Panc1 (cell line): ENCODE measurements around the gene GLIS1. TPM values are rescaled to one million over a fixed set of nuclear protein-coding genes. Genes with fewer than 3 reads are reported as not detected.

Experiments
- ATAC-seq: fragments of 200-7000 bp; cut with Tn5 transposase; 2 replicates; pipeline ENCODE4 v1.9.1; 2020; ENCODE audit warnings: mild to moderate bottlenecking, moderate library complexity
- BruUV-seq: library from RNA; stranded (reverse); fragments of 400-500 nt; replicated peaks from 2 replicates; lab custom pipeline; 2021; lab: Mats Ljungman, UMichigan
- CTCF ChIA-PET: fragments of 300-600 bp; sonication (Branson Sonifier 250); formaldehyde crosslinking; loops from one replicate; lab custom pipeline; 2022; ENCODE audit warnings: antibody characterized with exemption; lab: Charles Lee
- POLR2A ChIA-PET: fragments of 300-600 bp; sonication (Branson Sonifier 250); formaldehyde crosslinking; loops from one replicate; lab custom pipeline; 2022; ENCODE audit warnings: antibody characterized with exemption; lab: Charles Lee
- DNase-seq: peaks from one replicate; pipeline ENCODE4 v3.0.0-alpha.2; 2010; ENCODE audit warnings: low read depth, low spot score
- H3K27ac ChIP-seq: 2 replicates; pipeline ENCODE4 v1.5.1; 2011; ENCODE audit warnings: mild to moderate bottlenecking, low read length, inconsistent platforms
- H3K27me3 ChIP-seq: fragments of 200-500 bp; sonication (Bioruptor generic); 2 replicates; pipeline ENCODE4 v1.6.0; 2014; ENCODE audit warnings: low read length, inconsistent platforms; ENCODE audit not compliant: control insufficient read depth, insufficient read depth
- H3K36me3 ChIP-seq: fragments of 200-500 bp; sonication (Bioruptor generic); 2 replicates; pipeline ENCODE4 v1.5.1; 2014; ENCODE audit warnings: inconsistent platforms, mild to moderate bottlenecking, low read length, moderate library complexity; ENCODE audit not compliant: control insufficient read depth, insufficient read depth
- H3K4me1 ChIP-seq: 2 replicates; pipeline ENCODE4 v1.5.1; 2011; ENCODE audit warnings: inconsistent platforms, mild to moderate bottlenecking, low read length, moderate library complexity; ENCODE audit not compliant: control insufficient read depth, insufficient read depth
- H3K4me3 ChIP-seq, 2 experiments: 2 replicates each; pipeline ENCODE4 v1.5.1; 2011 to 2012; ENCODE audit warnings: low read depth in 2 of 2, low read length in 2 of 2, mild to moderate bottlenecking in 2 of 2, inconsistent platforms in 1 of 2, moderate library complexity in 1 of 2
- H3K9me3 ChIP-seq: fragments of 200-500 bp; sonication (Bioruptor generic); 2 replicates; pipeline ENCODE4 v1.5.1; 2014; ENCODE audit warnings: low read depth, mild to moderate bottlenecking, inconsistent platforms, low read length, moderate library complexity; ENCODE audit not compliant: control insufficient read depth, insufficient read depth
- CTCF ChIP-seq: fragments of 450-650 bp; IDR thresholded peaks from 2 replicates; pipeline ENCODE4 v1.5.1; 2017; ENCODE audit warnings: mild to moderate bottlenecking
- POLR2AphosphoS5 ChIP-seq: IDR thresholded peaks from 2 replicates; pipeline ENCODE4 v1.6.1; 2012; ENCODE audit warnings: mild to moderate bottlenecking, low read depth, low read length, moderate library complexity
- SIN3A ChIP-seq: IDR thresholded peaks from 2 replicates; pipeline ENCODE4 v1.6.1; 2012; ENCODE audit warnings: low read depth, mild to moderate bottlenecking, low read length, moderate library complexity, borderline replicate concordance; ENCODE audit not compliant: insufficient read depth
- TCF7L2 ChIP-seq: IDR thresholded peaks from 2 replicates; pipeline ENCODE4 v1.6.1; 2011; ENCODE audit warnings: mild to moderate bottlenecking, low read depth, low read length, inconsistent platforms
- in situ Hi-C: cut with HindIII; loops from 2 replicates; pipeline ENCODE4 v1.10.0; 2016; ENCODE audit warnings: low sequenced_read_pairs, low pct_unique_long_range_greater_than_20kb
- intact Hi-C: fragments of 100-400 bp; cut with micrococcal nuclease; formaldehyde crosslinking; loops from one replicate; pipeline ENCODE4 v1.10.0; 2022; ENCODE audit not compliant: unreplicated experiment
- total RNA-seq: library from RNA; stranded (reverse); gene quantifications from one replicate; pipeline ENCODE4 v1.2.1, GENCODE V29; 2021; ENCODE audit not compliant: unreplicated experiment
- TF ChIP-seq, protein P1 (sequence below), 2 experiments: IDR thresholded peaks; 2 replicates each; pipeline ENCODE4 v1.6.1; 2011 to 2012; ENCODE audit warnings: low read depth in 2 of 2, control low read depth in 1 of 2, low read length in 1 of 2, mild to moderate bottlenecking in 1 of 2, moderate library complexity in 1 of 2; ENCODE audit not compliant: insufficient read depth in 1 of 2

GLIS1 gene
- total RNA-seq, 1 experiment from 2014 or later = 0.28 TPM

DNA sequence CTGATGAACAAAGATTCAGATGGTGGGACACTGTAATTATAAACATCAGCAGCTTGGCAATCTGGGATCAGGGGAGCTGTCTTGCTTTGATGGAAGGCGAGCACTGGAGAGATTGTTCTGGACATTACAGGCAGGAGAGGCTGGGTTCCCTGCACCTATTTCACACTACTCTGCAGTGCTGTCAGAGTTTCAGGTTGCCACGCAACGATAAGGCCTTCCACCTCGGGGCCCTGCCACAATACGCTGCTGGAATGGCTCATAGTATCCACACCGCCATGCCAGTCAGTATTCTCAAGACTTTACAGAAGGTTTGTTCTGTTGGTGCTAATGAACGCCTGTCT, 96.8 kb downstream of the GLIS1 start:
- Histone ChIP-seq H3K9me3 (no peaks in the 10 kb centered on the region), H3K36me3 (no peaks in the 10 kb centered on the region), H3K4me1 (no peaks in the 10 kb centered on the region), H3K27me3 (peaks cover 5% of the 10 kb centered on the region), H3K4me3 (no peak overlapping the region), H3K27ac (no peak overlapping the region)
- POLR2A ChIA-PET = no interaction called here
- no peak for TF ChIP-seq TCF7L2
- ATAC-seq (no peak), DNase-seq (no peak)
- BruUV-seq = no TSS peak
- CTCF ChIA-PET = interaction anchor here (0.5 kb wide), 1 partner anchor 38 kb away, joined by 4 read pairs; no protein-coding TSS in a partner anchor
- intact Hi-C loops = no loop called here
- in situ Hi-C loops = no loop called here

GRCh38 chr1:53641481-53642214, 97.3 kb downstream of the GLIS1 start:
- no peak overlapping the region for H3K27ac ChIP-seq
- no peaks in the 10 kb centered on the region for H3K9me3 ChIP-seq
- no peak for ATAC-seq
- no TSS peak for BruUV-seq
- ChIA-PET CTCF (interaction anchor here (0.5 kb wide), 1 partner anchor 37 kb away, joined by 4 read pairs; no protein-coding TSS in a partner anchor), POLR2A (interaction anchor here (0.5 kb wide), 1 partner anchor 1348 kb away, joined by 4 read pairs; no protein-coding TSS in a partner anchor)
- intact Hi-C loops = no loop called here
- in situ Hi-C loops = no loop called here
- no peaks in the 10 kb centered on the region for H3K4me1 ChIP-seq
- H3K4me3 ChIP-seq = no peak overlapping the region
- no peaks in the 10 kb centered on the region for H3K36me3 ChIP-seq
- no peak for DNase-seq
- TF ChIP-seq TCF7L2 (no peak), CTCF (no peak), POLR2AphosphoS5 (no peak), SIN3A (no peak)
- TF ChIP-seq, protein P1, sequence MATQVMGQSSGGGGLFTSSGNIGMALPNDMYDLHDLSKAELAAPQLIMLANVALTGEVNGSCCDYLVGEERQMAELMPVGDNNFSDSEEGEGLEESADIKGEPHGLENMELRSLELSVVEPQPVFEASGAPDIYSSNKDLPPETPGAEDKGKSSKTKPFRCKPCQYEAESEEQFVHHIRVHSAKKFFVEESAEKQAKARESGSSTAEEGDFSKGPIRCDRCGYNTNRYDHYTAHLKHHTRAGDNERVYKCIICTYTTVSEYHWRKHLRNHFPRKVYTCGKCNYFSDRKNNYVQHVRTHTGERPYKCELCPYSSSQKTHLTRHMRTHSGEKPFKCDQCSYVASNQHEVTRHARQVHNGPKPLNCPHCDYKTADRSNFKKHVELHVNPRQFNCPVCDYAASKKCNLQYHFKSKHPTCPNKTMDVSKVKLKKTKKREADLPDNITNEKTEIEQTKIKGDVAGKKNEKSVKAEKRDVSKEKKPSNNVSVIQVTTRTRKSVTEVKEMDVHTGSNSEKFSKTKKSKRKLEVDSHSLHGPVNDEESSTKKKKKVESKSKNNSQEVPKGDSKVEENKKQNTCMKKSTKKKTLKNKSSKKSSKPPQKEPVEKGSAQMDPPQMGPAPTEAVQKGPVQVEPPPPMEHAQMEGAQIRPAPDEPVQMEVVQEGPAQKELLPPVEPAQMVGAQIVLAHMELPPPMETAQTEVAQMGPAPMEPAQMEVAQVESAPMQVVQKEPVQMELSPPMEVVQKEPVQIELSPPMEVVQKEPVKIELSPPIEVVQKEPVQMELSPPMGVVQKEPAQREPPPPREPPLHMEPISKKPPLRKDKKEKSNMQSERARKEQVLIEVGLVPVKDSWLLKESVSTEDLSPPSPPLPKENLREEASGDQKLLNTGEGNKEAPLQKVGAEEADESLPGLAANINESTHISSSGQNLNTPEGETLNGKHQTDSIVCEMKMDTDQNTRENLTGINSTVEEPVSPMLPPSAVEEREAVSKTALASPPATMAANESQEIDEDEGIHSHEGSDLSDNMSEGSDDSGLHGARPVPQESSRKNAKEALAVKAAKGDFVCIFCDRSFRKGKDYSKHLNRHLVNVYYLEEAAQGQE (IDR thresholded peaks at IDR 0.05; ENCODE audit: insufficient read depth in 1 of 2, low read depth in 2 of 2, low read length in 1 of 2) = no peak
- no peaks in the 10 kb centered on the region; the same call in 1 of the 2 replicates for H3K27me3 ChIP-seq

GRCh38 chr1:53640701-53641075, 98.3 kb downstream of the GLIS1 start:
- no peaks in the 10 kb centered on the region for H3K9me3 ChIP-seq
- BruUV-seq = no TSS peak
- no peak overlapping the region for H3K4me3 ChIP-seq
- ATAC-seq (no peak), DNase-seq (no peak)
- ChIA-PET POLR2A (no interaction called here), CTCF (no interaction called here)
- in situ Hi-C loops = no loop called here
- no peaks in the 10 kb centered on the region for H3K36me3 ChIP-seq
- no peaks in the 10 kb centered on the region for H3K4me1 ChIP-seq
- no peaks in the 10 kb centered on the region for H3K27me3 ChIP-seq
- no peak for TF ChIP-seq TCF7L2
- no peak for TF ChIP-seq SIN3A
- TF ChIP-seq, protein P1 (IDR thresholded peaks at IDR 0.05; ENCODE audit: insufficient read depth in 1 of 2, low read depth in 2 of 2, low read length in 1 of 2) = no peak
- intact Hi-C loops = no loop called here
- no peak overlapping the region for H3K27ac ChIP-seq
